HepG2 (cell line): ENCODE results near the gene FUT3. TPM values are rescaled to one million over a fixed set of nuclear protein-coding genes. Genes with fewer than 3 reads are reported as not detected.

ENCODE experiments used
- CERS6 ChIP-seq: sonication (generic); formaldehyde crosslinking; IDR thresholded peaks from 2 replicates; pipeline ENCODE4 v1.5.0; 2020; ENCODE audit warnings: missing genetic modification reagents
- FOSL2 ChIP-seq: sonication (generic); formaldehyde crosslinking; IDR thresholded peaks from 2 replicates; pipeline ENCODE4 v1.4.0; 2020; ENCODE audit warnings: missing genetic modification reagents
- HMGXB3 ChIP-seq: sonication (generic); formaldehyde crosslinking; IDR thresholded peaks from 2 replicates; pipeline ENCODE4 v1.4.0; 2020; ENCODE audit warnings: missing genetic modification reagents, borderline replicate concordance
- KMT2A ChIP-seq: sonication (generic); formaldehyde crosslinking; IDR thresholded peaks from 2 replicates; pipeline ENCODE4 v1.4.0; 2020; ENCODE audit warnings: missing genetic modification reagents
- MTA1 ChIP-seq: sonication (generic); formaldehyde crosslinking; IDR thresholded peaks from 2 replicates; pipeline ENCODE4 v1.4.0; 2020; ENCODE audit warnings: missing genetic modification reagents, mild to moderate bottlenecking, borderline replicate concordance
- POGZ ChIP-seq: sonication (generic); formaldehyde crosslinking; IDR thresholded peaks from 2 replicates; pipeline ENCODE4 v1.4.0; 2020; ENCODE audit warnings: mild to moderate bottlenecking, missing genetic modification reagents
- PRMT3 ChIP-seq: sonication (generic); formaldehyde crosslinking; IDR thresholded peaks from 2 replicates; pipeline ENCODE4 v1.8.1; 2022; ENCODE audit warnings: low read depth, mild to moderate bottlenecking, moderate library complexity, missing genetic modification reagents, borderline replicate concordance
- SALL1 ChIP-seq: sonication (generic); formaldehyde crosslinking; IDR thresholded peaks from 2 replicates; pipeline ENCODE4 v1.8.0; 2022; ENCODE audit warnings: mild to moderate bottlenecking, missing genetic modification reagents
- TERF1 ChIP-seq: sonication (generic); formaldehyde crosslinking; IDR thresholded peaks from 2 replicates; pipeline ENCODE4 v1.8.0; 2022; ENCODE audit warnings: mild to moderate bottlenecking, missing genetic modification reagents, moderate library complexity
- ZBTB1 ChIP-seq: sonication (generic); formaldehyde crosslinking; IDR thresholded peaks from 2 replicates; pipeline ENCODE4 v1.4.0; 2020; ENCODE audit warnings: missing genetic modification reagents, borderline replicate concordance
- ZNF17 ChIP-seq: sonication (generic); formaldehyde crosslinking; IDR thresholded peaks from 2 replicates; pipeline ENCODE4 v1.5.0; 2020; ENCODE audit warnings: mild to moderate bottlenecking, missing genetic modification reagents
- ZNF232 ChIP-seq: sonication (generic); formaldehyde crosslinking; IDR thresholded peaks from 2 replicates; pipeline ENCODE4 v1.4.0; 2020; ENCODE audit warnings: missing genetic modification reagents, borderline replicate concordance
- ZNF263 ChIP-seq: sonication (generic); formaldehyde crosslinking; IDR thresholded peaks from 2 replicates; pipeline ENCODE4 v1.4.0; 2020; ENCODE audit warnings: missing genetic modification reagents
- ZNF343 ChIP-seq: sonication (generic); formaldehyde crosslinking; IDR thresholded peaks from 2 replicates; pipeline ENCODE4 v1.4.0; 2020; ENCODE audit warnings: mild to moderate bottlenecking, missing genetic modification reagents
- ZNF646 ChIP-seq: sonication (generic); formaldehyde crosslinking; IDR thresholded peaks from 2 replicates; pipeline ENCODE4 v1.9.0; 2021; ENCODE audit warnings: mild to moderate bottlenecking, missing genetic modification reagents
- polyA plus RNA-seq, 8 experiments: library from polyadenylated mRNA; depleted of rRNA in 3 of 8; stranded (reverse) in 7 of 8; unstranded in 1 of 8; fragments of >200 nt; fragmentation: Illumina TruSeq in 4 of 8; extraction: Trizol in 4 of 8; gene quantifications; 2 replicates each; pipeline versions ENCODE4 v1.2.1 to v1.2.3, GENCODE V29; 2011 to 2016; ENCODE audit warnings: low read depth in 4 of 8, missing spikeins in 1 of 8, mixed read lengths in 1 of 8; ENCODE audit not compliant: insufficient read depth in 1 of 8
- total RNA-seq, 5 experiments: library from RNA; depleted of rRNA; stranded (reverse); fragments of >200 nt; fragmentation: Illumina TruSeq; extraction: Trizol; gene quantifications; 2 replicates each; pipeline ENCODE4 v1.2.3, GENCODE V29; 2016; ENCODE audit warnings: low read depth in 1 of 5

Gene FUT3
- total and polyA plus RNA-seq, 2 of the 13 experiments (the other 11 are each of a cell fraction or from before 2014, with no cell fraction given): 0.53 to 1.1 TPM

GRCh38 chr19:5828661-5829566, 22.3 kb downstream of the FUT3 start (continued):
- TF ChIP-seq MTA1 (0 out of 2 replicates have a peak, but pooled peaks have one; percentile 6), ZNF17 (CRISPR knock-in tag) (0 out of 2 replicates have a peak, but pooled peaks have one; percentile 42), ZNF646 (no peak), ZBTB1 (CRISPR knock-in tag) (no peak), ZNF263 (CRISPR knock-in tag) (0 out of 2 replicates have a peak, but pooled peaks have one; percentile 7), KMT2A (CRISPR knock-in tag) (no peak), SALL1 (CRISPR knock-in tag) (no peak), TERF1 (CRISPR knock-in tag) (no peak), ZNF343 (no peak), ZNF232 (no peak), PRMT3 (CRISPR knock-in tag) (0 out of 2 replicates have a peak, but pooled peaks have one; percentile 5), POGZ (CRISPR knock-in tag) (no peak), CERS6 (CRISPR knock-in tag) (no peak), HMGXB3 (CRISPR knock-in tag) (no peak), FOSL2 (CRISPR knock-in tag) (no peak)
